GM18511 (cell line): Measurements from ENCODE around the gene SMC2.

Source experiments
- ATAC-seq: cut with Tn5 transposase; IDR thresholded peaks from one replicate; pipeline ENCODE4 v1.9.1; 2021; ENCODE audit warnings: mild to moderate bottlenecking, moderate library complexity; ENCODE audit not compliant: unreplicated experiment

SMC2 gene

GRCh38 chr9:104099630-104100029, 5.5 kb downstream of the SMC2 start:
- no peak for ATAC-seq

GRCh38 chr9:104104360-104104759, 10.3 kb downstream of the SMC2 start:
- ATAC-seq = no peak

- ATAC-seq = no peak
Observed at GRCh38 chr9:104107799-104108198, 13.7 kb downstream of the SMC2 start.

- ATAC-seq = no peak
Observed at GRCh38 chr9:104108315-104108714, 14.2 kb downstream of the SMC2 start.

- ATAC-seq = no peak
Observed at GRCh38 chr9:104110509-104110908, 16.4 kb downstream of the SMC2 start.

- no peak for ATAC-seq
Observed at GRCh38 chr9:104118916-104119315, 24.8 kb downstream of the SMC2 start.

GRCh38 chr9:104121022-104121421, 26.9 kb downstream of the SMC2 start:
- ATAC-seq = no peak

GRCh38 chr9:104138243-104138868, 44.2 kb downstream of the SMC2 start:
- no peak for ATAC-seq

- no peak for ATAC-seq
Observed at GRCh38 chr9:104142799-104143549, 48.9 kb downstream of the SMC2 start.

- ATAC-seq = no peak
Observed at GRCh38 chr9:104143550-104143910, 49.4 kb downstream of the SMC2 start.

GRCh38 chr9:104144336-104144735, 50.2 kb downstream of the SMC2 start:
- no peak for ATAC-seq

GRCh38 chr9:104173067-104173466, 79.0 kb downstream of the SMC2 start:
- no peak for ATAC-seq

- ATAC-seq = peak; percentile 66
Observed at GRCh38 chr9:104177003-104177611, 83.0 kb downstream of the SMC2 start.

- peak; percentile 90 for ATAC-seq
Observed at GRCh38 chr9:104177676-104178075, 83.6 kb downstream of the SMC2 start.
